Stimulated activated effector memory CD8-positive, alpha-beta T cell treated with anti-CD3 and anti-CD28 coated beads, Interleukin-12 subunit alpha, Interleukin-12 subunit beta, amount 100 ng/mL, for 72 hours (primary cell): Measurements from ENCODE around the gene MICOS13.
"Not testable (repeated sequence)": the region's sequence is repeated elsewhere in the genome, so short reads cannot be mapped to it uniquely, and the experiment has no call there.

Experiments
- ATAC-seq: fragments of 150-1000 bp; cut with Tn5 transposase; 2 replicates; pipeline ENCODE4 v1.10.0; 2021
- DNase-seq, 2 donors: peaks; one replicate each; pipeline ENCODE4 v3.0.0; 2021 to 2022; ENCODE audit warnings: low spot score in 2 of 2
- H3K27ac Mint-ChIP-seq: one replicate; pipeline ENCODE4 v1.8.0; 2022; ENCODE audit warnings: mild to moderate bottlenecking, mixed read lengths
- H3K36me3 Mint-ChIP-seq: one replicate; pipeline ENCODE4 v1.8.0; 2022; ENCODE audit warnings: mild to moderate bottlenecking, mixed read lengths
- H3K4me1 Mint-ChIP-seq: one replicate; pipeline ENCODE4 v1.8.0; 2022; ENCODE audit warnings: mixed read lengths
- H3K4me3 Mint-ChIP-seq: one replicate; pipeline ENCODE4 v1.8.0; 2022; ENCODE audit warnings: mild to moderate bottlenecking, mixed read lengths
- H3K9me3 Mint-ChIP-seq: one replicate; pipeline ENCODE4 v1.8.0; 2022; ENCODE audit warnings: mixed read lengths

Gene MICOS13

DNA sequence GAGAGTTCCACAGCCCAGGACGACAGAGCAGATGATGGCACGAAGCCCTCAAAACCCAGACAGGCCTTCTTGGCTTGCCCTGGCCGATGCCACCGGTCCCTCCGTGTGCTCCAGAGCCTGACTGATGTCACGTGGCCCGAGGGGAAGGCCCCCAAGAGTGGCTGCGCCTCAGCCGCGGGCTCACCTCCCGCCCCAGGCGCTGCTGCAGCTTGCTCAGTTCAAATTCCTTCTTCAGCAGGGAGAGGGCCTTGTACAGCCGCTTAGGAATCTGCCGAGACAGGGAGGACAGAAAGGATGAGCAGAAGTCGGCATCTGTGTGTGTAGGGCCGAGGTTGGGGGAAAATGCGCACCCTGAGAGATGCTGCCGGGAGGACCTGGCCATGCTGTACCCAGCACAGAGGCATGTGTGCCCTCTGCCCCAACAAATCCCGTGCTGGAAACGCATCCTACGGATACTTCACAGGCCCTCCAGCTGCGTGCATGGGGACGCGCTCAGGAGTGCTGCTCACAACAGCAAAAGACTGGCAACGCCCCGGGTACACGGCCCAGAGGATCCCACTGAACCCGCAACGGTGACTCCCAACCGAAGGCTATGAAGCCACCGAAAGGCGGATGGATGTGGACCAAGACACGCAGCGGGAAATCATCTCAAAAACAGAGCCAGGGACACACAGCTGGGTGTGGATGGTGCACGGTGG lies 26.7 kb upstream of the MICOS13 start:
- Mint-ChIP-seq H3K4me3 (no peak overlapping the region), H3K27ac (peak overlapping the region; percentile 61), H3K36me3 (peaks cover 100% of the 10 kb centered on the region), H3K9me3 (no peaks in the 10 kb centered on the region), H3K4me1 (peaks cover 5% of the 10 kb centered on the region)
- ATAC-seq (no peak), DNase-seq (no peak)

DNA sequence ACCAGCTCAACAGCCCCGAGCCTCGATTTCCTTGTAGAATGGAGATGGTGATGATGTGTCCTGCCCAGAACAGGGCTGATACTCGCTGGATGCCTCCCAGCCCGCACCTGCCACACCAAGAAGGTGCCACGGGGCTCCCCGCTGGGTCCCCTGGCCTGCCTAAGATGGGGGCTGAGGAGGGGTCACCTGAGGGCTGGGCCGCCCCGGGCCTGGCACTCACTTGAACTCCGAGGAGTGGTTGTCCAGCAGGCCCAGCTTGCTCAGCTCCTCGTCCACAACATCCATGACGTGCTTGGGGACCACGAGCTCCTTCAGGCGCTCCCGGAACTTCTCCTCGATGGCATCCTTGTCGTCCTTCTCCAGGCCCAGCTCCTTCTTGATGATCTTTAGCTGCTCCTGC lies 25.2 kb upstream of the MICOS13 start:
- H3K4me3 Mint-ChIP-seq: no peak overlapping the region
- DNase-seq (no peak), ATAC-seq (no peak)
- peaks cover 100% of the 10 kb centered on the region for H3K36me3 Mint-ChIP-seq
- peaks cover 5% of the 10 kb centered on the region for H3K4me1 Mint-ChIP-seq
- H3K27ac Mint-ChIP-seq: no peak overlapping the region
- no peaks in the 10 kb centered on the region for H3K9me3 Mint-ChIP-seq

DNA sequence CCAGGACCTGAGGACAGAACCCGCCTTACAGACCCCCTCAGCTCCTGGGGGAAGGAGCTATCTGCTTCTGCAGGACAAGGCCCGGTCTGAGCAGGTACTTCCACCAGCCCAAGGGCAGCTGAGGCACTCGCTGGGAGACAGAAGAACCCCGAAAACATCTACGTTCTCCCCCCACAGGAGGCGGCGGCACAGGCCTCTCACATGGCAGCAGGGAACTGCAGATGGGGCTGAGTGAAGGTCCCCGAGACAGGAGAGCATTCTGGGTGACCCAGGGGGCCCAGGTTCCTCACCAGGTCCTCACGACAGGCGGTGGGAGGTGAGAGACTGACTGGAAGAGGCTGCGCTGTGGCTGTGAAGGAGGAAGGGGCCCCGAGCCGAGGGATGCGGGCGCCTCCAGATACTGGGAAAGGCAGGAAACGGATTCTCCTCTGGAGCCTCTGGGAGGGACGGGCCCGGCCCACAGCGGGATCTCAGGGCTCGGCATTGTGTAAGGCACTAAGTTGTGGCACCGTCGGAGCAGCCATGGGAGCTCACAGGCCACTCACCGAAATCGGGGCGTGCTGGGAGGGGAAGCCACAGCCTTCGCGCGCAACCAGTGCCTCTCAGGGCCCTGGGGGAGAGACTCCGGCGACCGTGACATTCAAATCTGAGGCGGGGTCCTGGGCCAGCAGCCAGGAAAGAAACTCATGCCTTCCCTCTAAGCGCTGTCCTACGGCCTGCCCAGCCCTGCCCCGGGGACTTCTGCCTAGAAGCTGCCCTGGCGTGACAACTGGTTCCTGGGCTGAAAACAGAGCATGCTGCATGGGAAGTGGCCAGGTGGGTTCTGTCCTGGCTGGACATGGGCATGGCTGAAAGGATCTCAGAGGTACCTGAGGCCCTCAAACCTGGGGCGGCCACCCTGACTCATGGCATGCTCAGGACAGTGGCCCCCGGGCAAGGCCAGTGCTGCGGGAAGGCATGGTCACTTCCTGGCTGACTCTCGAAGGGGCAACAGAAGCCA lies 23.8 kb upstream of the MICOS13 start:
- no peak overlapping the region for H3K4me3 Mint-ChIP-seq
- H3K36me3 Mint-ChIP-seq: peaks cover 100% of the 10 kb centered on the region
- peak overlapping the region; percentile 90 for H3K27ac Mint-ChIP-seq

DNA sequence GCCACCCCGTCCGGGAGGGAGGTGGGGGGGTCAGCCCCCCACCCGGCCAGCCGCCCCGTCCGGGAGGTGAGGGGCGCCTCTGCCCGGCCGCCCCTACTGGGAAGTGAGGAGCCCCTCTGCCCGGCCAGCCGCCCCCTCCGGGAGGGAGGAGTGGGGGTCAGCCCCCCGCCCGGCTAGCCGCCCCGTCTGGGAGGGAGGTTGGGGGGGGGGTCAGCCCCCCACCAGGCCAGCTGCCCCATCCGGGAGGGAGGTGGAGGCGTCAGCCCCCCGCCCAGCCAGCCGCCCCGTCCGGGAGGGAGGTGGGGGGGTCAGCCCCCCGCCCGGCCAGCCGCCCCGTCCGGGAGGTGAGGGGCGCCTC lies 21.7 kb upstream of the MICOS13 start:
- not testable (repeated sequence) for H3K4me3 Mint-ChIP-seq, H3K9me3 Mint-ChIP-seq
- H3K36me3 Mint-ChIP-seq: peaks cover 100% of the 10 kb centered on the region

More for the DNA sequence above, 23.8 kb upstream of the MICOS13 start:
- ATAC-seq (no peak), DNase-seq (no peak)
- Mint-ChIP-seq H3K4me1 (peaks cover 5% of the 10 kb centered on the region), H3K9me3 (no peaks in the 10 kb centered on the region)

DNA sequence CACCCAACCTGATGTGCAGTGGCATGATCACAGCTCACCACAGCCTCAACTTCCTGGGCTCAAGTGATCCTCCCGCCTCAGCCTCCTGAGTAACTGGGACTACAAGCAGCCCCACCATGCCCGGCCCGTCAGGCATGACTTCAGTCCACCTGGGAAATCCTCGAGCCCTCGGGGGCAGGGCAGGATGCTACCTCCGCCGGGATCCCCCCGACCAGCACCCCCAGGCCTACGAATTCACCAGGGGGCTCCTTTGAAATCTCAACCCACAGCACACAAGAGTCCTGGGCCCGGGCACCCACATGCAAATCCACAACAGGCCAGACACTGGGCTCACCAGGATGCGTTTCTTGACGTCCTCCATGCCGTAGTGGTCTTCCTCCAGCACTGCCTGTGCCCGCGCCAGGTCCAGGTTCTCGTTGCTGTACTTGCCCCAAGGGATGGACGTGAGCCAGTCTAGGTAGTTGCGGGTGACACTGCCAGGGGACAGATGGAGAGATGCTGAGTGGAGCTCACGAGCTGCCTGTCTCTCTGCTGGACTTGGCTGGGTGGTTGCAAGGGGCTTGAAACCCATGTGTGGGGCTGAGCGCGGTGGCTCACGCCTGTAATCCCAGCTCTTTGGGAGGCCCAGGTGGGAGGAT lies 20.3 kb upstream of the MICOS13 start:
- no peak for DNase-seq
- Mint-ChIP-seq H3K27ac (peak overlapping the region; percentile 85), H3K4me1 (peaks cover 13% of the 10 kb centered on the region), H3K9me3 (no peaks in the 10 kb centered on the region), H3K4me3 (no peak overlapping the region), H3K36me3 (peaks cover 100% of the 10 kb centered on the region)
- ATAC-seq: no peak

More for the DNA sequence above, 21.7 kb upstream of the MICOS13 start:
- not testable (repeated sequence) for ATAC-seq, H3K4me1 Mint-ChIP-seq, DNase-seq
- H3K27ac Mint-ChIP-seq: peak overlapping the region; percentile 85

DNA sequence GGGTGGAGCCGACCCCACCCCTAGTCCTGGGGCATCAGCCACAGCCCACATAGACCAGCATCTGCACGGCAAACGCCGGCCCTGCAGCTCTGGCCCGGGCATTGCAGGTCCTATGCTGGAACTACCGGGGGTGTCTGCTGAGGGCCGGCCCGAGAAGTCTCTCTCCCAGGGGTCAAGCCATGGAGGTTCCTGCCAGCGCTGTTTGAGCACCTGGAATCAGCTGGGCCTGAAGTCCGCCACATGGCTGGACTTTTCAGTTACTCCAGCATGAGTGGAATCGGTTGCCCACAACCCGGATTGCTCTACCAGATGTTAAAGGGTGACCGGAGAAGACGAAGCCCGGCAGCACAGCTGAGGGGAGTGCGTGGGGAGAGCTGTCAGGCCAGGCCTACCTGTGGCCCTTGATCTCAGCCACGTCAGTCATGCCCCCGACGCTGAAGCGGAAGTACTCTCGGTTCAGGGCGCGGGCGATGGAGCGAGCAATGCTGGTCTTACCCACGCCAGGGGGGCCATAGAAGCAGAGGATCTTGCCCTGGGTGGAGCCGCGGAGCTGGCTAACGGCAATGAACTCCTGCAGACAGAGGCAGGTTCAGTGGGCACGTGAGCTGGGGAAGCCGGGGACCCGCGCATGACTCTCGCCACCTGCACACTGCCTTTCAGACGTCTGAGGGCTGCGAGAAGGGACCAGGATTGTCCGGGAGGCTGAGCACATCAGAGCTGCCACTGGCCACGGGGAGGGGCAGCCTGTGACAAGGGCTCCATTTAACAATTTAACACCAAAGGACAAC lies 18.5 kb upstream of the MICOS13 start:
- ATAC-seq (no peak), DNase-seq (no peak)
- Mint-ChIP-seq H3K36me3 (peaks cover 100% of the 10 kb centered on the region), H3K27ac (peak overlapping the region; percentile 20), H3K9me3 (no peaks in the 10 kb centered on the region), H3K4me3 (no peak overlapping the region), H3K4me1 (peaks cover 29% of the 10 kb centered on the region)

DNA sequence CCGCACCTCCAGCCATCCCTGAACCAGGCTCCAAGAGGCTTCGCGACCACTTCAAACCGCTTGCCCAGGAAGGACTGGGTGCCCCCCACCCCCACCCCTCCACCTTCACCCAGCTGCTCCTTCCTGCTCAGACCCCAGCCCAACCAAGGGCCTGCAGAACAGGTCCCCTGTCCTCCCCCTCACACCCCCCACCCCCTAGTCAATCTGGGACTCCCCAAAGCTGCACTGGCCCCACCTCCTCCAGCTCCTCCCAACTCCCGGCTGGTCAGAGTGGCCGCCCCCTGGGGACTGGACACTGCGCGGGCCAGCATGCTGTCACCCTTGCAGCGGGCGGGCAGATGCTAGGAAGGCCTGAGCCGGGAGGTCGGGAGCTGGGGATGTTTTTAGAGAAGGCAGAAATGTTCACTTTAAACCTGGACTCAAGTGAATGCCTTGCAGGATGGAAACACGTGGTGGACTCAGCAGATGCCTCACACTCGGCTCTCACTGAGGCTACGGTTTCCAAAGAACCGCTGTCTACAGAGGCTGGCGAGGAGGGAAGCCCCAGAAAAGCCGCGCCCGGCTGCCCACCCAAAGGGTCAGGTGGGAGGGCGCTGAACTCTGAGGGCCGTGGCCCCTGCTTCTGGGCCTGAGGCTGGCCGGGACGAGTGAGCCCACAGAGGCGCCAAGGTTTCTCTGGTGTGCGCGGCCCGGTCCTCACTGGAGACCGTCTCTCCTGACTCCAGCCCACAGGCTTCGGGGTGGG lies 17.7 kb upstream of the MICOS13 start:
- H3K27ac Mint-ChIP-seq: peak overlapping the region; percentile 85
- H3K9me3 Mint-ChIP-seq: no peaks in the 10 kb centered on the region
- ATAC-seq: no peak
- peaks cover 100% of the 10 kb centered on the region for H3K36me3 Mint-ChIP-seq
- DNase-seq: no peak
- H3K4me3 Mint-ChIP-seq: no peak overlapping the region
- H3K4me1 Mint-ChIP-seq: peaks cover 32% of the 10 kb centered on the region

DNA sequence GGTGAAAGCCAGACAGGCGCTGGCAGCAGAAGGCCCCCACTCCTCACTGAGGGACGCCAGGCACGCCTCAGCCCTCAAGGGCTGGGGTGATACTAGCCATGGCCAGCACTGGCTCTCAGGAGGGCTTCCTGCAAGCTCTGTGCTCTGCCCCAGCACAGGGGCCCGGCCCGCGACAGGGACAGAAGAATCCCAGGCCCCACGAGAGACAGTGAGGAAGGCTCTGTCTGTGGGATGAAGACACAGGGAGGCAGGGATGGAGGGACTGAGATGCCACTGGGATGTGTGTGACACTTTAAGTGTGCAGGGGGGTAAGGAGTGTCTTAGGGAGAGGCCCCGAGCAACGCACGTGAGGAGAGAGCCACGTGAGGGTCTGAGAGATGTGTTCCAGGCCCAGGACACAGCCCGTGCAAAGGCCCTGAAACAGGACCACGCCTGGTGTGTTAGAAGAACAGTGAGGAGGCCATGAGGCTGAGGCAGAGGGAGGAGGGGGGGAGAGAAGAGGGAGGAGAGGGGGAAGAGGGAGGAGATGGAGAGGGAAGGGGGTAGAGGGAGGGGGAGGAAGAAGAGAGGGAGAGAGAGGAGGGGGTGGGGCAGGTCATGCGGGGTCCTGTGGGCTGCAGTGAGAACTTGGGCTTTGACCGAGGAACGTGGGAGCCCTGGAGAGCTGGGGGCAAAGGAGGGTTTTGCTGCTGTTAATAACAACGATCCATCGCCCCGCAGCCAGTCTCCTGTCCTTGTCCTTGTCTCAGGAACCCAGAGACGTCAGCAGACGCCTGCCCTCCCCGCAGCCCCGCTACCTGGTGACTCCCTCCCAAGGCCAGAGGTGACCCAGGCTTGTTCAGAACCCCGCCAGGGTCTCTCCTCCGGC lies 16.9 kb upstream of the MICOS13 start:
- Mint-ChIP-seq H3K27ac (peak overlapping the region; percentile 85), H3K4me3 (no peak overlapping the region), H3K36me3 (peaks cover 100% of the 10 kb centered on the region), H3K4me1 (peaks cover 40% of the 10 kb centered on the region), H3K9me3 (no peaks in the 10 kb centered on the region)
- DNase-seq (no peak), ATAC-seq (no peak)

DNA sequence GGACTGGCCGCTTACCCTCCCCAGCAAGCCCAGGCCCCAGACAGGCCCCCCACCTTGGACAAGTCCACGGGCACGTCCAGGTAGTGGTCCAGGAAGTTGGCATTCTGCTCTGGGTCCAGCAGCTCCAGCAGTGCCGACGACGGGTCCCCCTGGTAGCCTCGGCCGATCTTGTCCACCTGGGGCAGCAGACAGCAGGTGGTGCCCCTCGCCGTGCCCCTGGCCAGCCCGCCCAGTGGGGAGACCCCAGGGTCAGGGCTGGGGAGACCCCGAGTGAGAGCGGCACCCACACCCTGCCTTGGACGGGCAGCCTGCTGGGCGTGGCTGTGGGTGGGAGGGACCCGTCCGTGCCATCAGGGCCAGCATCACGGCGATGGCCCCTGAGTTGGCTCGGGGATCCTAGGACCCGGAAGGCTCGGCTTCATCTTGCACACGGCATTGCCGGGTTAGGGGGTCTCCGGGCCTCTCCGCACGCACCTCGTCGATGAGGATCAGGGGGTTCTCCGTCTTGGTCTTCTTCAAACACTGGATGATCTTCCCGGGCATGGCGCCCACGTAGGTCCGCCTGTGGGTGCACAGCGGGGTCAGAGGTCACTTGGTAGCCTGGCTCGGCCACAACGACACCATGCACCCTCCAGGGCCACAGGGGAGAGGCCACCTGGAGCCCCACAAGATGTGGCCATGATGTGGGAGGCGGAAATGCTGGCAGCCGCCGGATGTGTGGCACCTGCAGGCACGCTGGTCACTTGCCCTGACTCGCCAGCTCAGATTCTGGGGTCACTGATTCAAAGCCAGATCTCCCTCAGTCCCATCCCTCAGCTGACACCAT lies 16.1 kb upstream of the MICOS13 start:
- no peaks in the 10 kb centered on the region for H3K9me3 Mint-ChIP-seq
- no peak overlapping the region for H3K4me3 Mint-ChIP-seq
- peak overlapping the region; percentile 85 for H3K27ac Mint-ChIP-seq
- DNase-seq (no peak), ATAC-seq (no peak)
- H3K4me1 Mint-ChIP-seq: peaks cover 45% of the 10 kb centered on the region
- peaks cover 100% of the 10 kb centered on the region for H3K36me3 Mint-ChIP-seq

DNA sequence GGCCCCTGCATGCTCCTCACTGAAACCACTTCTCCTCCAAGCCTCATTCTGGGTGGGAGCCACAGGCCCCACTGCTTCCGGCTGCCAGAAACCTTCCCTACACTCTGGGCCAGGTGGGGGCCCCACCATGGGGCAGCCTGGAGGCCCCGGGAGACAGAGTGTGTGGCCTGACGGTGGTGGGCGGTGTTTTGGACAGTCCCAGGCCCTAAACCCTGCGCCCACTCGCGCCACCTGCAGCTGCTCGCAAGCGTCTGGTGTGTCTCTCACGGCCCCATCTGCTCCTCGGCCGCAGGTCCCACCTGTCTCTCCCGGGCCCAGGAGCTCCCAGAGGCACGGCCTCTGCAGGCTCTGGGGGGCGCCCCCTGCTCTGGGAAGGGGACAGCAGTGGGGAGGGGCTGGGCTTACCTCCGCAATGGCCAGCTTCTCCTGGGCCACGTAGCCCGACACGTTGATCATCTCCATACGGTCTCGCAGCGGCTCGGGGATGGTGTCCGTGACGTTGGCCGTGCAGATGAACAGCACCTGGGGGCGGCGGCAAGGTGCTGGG lies 15.4 kb upstream of the MICOS13 start:
- H3K4me3 Mint-ChIP-seq: no peak overlapping the region
- H3K4me1 Mint-ChIP-seq: peaks cover 49% of the 10 kb centered on the region
- ATAC-seq: no peak
- DNase-seq: no peak
- peaks cover 100% of the 10 kb centered on the region for H3K36me3 Mint-ChIP-seq
- peak overlapping the region; percentile 77 for H3K27ac Mint-ChIP-seq
- H3K9me3 Mint-ChIP-seq: no peaks in the 10 kb centered on the region

DNA sequence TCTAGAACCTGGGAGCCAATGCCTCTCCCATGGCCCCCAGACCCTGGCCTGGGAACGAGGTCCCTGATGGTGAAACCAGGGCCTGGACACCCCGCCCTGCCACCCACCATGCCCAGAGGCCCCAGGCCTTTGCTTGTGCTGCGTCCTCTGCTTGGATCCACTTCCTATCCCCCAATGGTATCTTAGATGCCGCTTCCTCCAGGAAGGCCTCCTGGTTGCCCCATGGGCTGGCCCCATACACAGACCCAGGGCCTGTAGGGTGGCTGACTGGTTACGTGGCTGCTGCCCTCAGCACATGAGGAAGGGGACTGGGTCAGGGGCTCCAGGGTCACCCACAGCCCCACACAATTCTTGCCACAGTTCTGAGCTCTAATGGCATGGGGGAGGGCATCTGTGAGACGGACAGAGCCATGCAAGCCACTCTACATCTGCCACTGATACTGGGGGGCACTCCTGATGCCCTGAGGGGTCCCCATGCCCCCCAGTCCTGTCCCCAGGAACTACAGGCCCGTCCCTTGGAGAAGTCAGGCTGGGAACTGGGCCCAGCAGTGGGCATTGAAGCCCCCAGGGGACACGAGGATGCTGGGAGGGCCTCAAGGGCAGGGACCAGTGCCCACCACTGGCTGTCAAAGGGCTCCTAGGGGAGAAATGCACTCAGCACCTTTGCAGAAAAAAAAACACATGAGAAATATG lies 14.8 kb upstream of the MICOS13 start:
- H3K36me3 Mint-ChIP-seq: peaks cover 100% of the 10 kb centered on the region
- no peaks in the 10 kb centered on the region for H3K9me3 Mint-ChIP-seq
- ATAC-seq (no peak), DNase-seq (no peak)
- H3K4me1 Mint-ChIP-seq: peaks cover 56% of the 10 kb centered on the region
- H3K27ac Mint-ChIP-seq: peak overlapping the region; percentile 77
- peak overlapping the region; percentile 17 for H3K4me3 Mint-ChIP-seq
